ENCODE measurements around the gene DNMT3L. TPM values are rescaled to one million over a fixed set of nuclear protein-coding genes. Genes with fewer than 3 reads are reported as not detected.

Gene DNMT3L
- total and polyA plus RNA-seq, 12 donors, result not detected

DNA sequence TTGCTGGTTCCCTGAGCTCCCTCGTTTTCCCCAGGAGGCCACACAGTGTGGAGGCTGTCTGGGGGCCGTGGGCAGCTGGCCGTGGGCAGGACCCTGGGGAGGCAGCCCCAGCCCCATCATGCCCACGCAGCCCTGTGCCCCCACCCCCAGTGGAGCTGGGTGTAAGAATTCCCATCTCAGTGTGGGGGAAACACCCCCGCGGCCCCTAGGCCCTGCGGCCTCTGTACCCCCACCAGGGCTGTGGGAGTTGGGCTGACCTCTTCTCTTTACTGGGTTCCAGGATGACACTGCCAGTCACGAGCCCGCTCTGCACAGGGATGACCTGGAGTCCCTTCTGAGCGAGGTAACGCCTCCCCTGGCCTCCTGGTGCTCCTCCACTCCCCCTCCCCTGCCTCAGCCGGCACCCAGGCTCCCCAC, 34.4 kb upstream of the DNMT3L start:
- DNase-seq, result no peak
- H3K27me3 ChIP-seq, result no peaks in the 10 kb centered on the region
- TF ChIP-seq POLR2A (IDR thresholded peaks at IDR 0.05), result no peak
- no peak for TF ChIP-seq CTCF (IDR thresholded peaks at IDR 0.05)
- peaks cover 6 to 21% of the 10 kb centered on the region in 2 donors for H3K4me1 ChIP-seq (replicated peaks in 1 of 2)
- H3K27ac ChIP-seq, result no peak overlapping the region
- 76 to 77% methylated on average over 12 of the region's 12 CpGs; no CpG with 5 or more reads in 2 of the 4 donors for WGBS, 4 donors
- no peaks in the 10 kb centered on the region for H3K36me3 ChIP-seq (replicated peaks in 1 of 2)
- H3K9me3 ChIP-seq (replicated peaks in 1 of 3), result no peaks in the 10 kb centered on the region
- no peak overlapping the region for H3K4me3 ChIP-seq
- intact Hi-C loops (cut with DNase I), result no loop called here

- peaks cover 1 to 16% of the 10 kb centered on the region in 2 donors for H3K4me1 ChIP-seq (replicated peaks in 1 of 2)
- 79 to 82% (median 82%) methylated on average over 7 to 10 of the region's 10 CpGs; no CpG with 5 or more reads in 1 of the 4 donors for WGBS, 4 donors
- H3K27me3 ChIP-seq, result no peaks in the 10 kb centered on the region
- intact Hi-C loops (cut with DNase I), result no loop called here
- no peak for DNase-seq
- no peak overlapping the region for H3K27ac ChIP-seq
- no peaks in the 10 kb centered on the region for H3K36me3 ChIP-seq (replicated peaks in 1 of 2)
- H3K4me3 ChIP-seq, result no peak overlapping the region
- no peaks in the 10 kb centered on the region for H3K9me3 ChIP-seq (replicated peaks in 1 of 3)
- TF ChIP-seq CTCF (IDR thresholded peaks at IDR 0.05) (no peak), POLR2A (IDR thresholded peaks at IDR 0.05) (no peak)
Observed at GRCh38 chr21:44295646-44296045, 33.9 kb upstream of the DNMT3L start.

DNA sequence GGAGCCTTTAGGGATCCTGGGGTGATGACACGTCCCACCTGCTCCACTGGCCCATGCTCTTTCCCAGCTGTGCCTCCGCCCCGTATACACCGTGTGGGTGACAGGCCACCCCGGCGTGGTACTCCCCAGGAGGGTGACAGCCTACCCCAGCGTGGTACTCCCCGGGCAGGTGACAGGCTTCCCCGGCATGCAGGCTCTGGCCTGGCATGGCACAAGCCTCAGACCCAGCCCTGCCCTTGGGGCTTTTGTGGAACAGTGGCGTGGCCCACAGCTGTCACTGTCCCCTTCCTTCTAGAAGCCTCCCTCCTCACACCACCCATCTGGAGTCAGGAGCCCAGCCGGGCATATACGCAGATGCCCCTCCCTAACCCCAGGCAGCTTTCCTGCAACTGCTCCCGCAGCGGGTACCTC, 33.5 kb upstream of the DNMT3L start:
- WGBS, 4 donors, result 50 to 87% (median 74%) methylated on average over 6 to 14 of the region's 14 CpGs
- no peaks in the 10 kb centered on the region for H3K27me3 ChIP-seq
- H3K4me3 ChIP-seq, result no peak overlapping the region
- intact Hi-C loops (cut with DNase I), result no loop called here
- no peak for DNase-seq
- no peak overlapping the region for H3K27ac ChIP-seq
- no peaks in the 10 kb centered on the region for H3K36me3 ChIP-seq (replicated peaks in 1 of 2)
- no peaks in the 10 kb centered on the region for H3K9me3 ChIP-seq (replicated peaks in 1 of 3)
- TF ChIP-seq CTCF (IDR thresholded peaks at IDR 0.05), result no peak
- TF ChIP-seq POLR2A (IDR thresholded peaks at IDR 0.05), result no peak
- H3K4me1 ChIP-seq (replicated peaks in 1 of 2), result peaks cover 0 to 15% of the 10 kb centered on the region in 2 donors

DNA sequence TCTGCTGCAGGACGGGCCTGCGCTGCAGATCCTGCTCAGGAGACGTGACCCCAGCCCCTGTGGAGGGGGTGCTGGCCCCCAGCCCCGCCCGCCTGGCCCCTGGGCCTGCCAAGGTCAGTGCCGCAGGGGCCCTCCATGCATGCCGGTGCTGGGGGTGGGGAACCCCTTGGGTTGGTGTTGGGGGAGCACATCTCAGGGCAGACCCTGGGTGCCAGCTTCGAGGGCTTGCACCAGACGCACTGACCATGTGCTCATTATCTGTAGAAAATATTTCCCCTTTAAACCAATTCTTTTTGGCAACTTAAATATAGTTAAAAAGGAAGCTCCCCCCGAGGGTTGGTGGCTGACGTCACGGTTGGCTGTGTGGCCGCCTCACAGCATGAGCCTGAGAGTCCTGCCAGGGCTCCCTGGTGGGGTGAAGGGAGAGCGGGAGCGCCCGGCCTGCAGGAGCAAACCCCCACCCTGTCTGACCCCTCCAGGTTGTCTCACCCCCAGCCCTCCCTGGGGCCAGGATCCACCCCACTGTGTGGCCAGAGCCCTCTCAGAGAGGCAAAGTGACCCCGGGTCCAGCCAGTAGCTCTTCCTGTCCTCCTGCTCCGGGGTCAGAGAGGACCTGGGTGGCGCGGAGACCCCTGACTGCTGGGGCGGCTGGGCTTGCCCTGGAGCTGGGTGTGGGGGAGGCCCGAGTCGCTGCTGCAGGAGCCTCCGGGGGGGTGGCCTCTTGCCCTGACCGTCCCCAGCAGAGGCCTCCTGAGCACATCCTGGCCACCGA, 32.9 kb upstream of the DNMT3L start:
- WGBS, 4 donors, result 30 to 56% (median 48%) methylated on average over 7 to 26 of the region's 26 CpGs
- peaks cover 0 to 15% of the 10 kb centered on the region in 2 donors for H3K4me1 ChIP-seq (replicated peaks in 1 of 2)
- TF ChIP-seq CTCF (IDR thresholded peaks at IDR 0.05) (no peak), POLR2A (IDR thresholded peaks at IDR 0.05) (no peak)
- H3K9me3 ChIP-seq (replicated peaks in 1 of 3), result no peaks in the 10 kb centered on the region
- no peak overlapping the region for H3K4me3 ChIP-seq
- intact Hi-C loops (cut with DNase I), result no loop called here
- H3K27ac ChIP-seq, result no peak overlapping the region
- no peaks in the 10 kb centered on the region for H3K27me3 ChIP-seq
- DNase-seq, result peak in 5 of 7 donors; percentile 53 to 80 (median 55)
- no peaks in the 10 kb centered on the region for H3K36me3 ChIP-seq (replicated peaks in 1 of 2)
